NCI-H774 (cell line): ENCODE measurements around the gene ACER1.

Experiments
- DNase-seq: peaks from one replicate; lab custom pipeline; 2025; lab: John Stamatoyannopoulos, UW

The ACER1 gene

GRCh38 chr19:6268382-6268771, 65.0 kb downstream of the ACER1 start:
- no peak for DNase-seq

DNA sequence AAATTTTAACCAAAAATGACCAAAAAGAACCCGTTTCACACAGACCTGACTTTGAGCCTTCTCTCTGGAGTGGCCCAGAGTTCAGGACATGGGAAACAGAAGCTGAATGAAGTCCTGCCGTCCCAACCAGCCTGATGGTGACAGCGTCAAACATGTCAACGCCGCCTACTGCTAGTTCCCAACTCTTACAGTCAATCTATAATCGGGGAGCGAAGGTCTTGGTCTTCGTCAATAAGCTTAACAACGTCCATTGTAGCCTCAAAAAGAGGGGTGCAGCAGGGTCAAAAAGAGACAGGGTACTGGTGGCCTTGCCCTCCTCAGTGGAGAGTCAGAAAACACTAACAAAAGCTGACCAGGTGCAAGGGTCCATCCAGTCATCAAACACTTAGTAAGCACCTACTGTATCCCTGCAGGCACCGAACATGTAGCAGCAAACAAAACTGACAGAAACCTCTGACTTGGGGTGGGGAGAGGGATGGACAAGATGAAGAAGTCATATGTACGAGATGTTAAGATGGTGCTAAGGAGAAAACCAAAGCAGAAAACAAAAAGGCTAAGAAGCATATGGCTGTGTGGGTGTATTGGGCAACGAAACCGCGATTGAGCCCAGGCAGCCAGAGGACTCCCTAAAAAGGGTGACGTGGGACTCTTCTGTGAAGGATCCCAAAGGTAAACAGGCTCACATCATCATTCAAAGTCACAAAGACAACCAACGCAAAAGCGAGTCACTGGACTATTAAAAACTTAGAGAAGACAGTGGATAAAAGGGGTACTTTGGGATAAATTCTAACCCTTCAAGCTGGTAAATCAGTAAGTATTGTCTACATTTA, 65.6 kb downstream of the ACER1 start:
- DNase-seq = no peak

DNA sequence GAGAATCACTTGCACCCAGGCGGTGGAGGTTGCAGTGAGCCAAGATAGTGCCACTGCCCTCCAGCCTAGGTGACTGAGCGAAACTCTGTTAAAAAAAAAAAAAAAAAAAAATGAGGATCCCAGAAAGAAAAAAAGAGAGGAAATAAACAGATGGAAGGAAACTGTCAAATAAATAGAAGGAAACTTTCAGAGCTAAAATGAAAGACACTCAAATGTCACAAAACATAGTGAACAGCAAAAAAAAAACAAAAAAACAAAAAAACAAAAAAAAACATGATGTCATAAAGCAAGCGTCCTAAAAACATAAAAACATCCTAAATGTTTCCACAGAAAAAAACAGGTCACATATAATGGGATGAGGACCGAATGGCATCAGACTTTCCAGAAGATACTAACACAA, 68.6 kb downstream of the ACER1 start:
- DNase-seq = no peak

DNA sequence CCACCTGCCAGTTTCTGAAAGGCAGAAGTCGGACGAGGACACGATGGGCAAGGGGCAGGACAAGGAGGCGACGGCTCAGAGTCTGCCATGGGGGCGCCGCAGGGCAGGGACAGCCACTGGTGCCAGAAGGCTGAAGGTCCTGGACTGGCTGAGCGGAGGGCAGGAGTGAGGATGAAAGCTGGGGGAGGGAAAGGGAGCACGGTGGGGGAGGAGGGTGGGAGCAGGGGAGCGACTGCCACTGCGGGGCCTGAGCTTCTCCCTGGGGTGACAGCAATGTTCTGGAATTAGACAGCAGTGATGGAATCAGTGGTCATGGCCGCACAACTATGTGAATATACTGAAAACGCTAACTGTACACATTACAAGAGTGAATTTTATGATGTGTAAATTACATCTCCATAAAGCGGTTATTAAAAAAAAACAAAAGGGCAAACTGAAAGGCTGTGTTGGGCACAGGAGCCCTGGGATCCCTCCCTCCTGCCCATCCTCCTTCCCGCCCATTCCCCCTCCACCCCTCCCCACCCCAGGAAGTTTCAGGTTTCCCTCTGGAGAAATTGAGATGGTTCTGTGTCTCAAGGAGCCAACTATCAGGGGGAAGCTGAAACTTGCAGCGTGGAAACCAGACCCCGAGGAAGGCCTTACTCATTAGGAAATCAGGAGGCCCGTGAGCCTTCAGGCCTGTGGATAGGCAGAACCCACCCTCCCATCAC, 69.5 kb downstream of the ACER1 start:
- no peak for DNase-seq

DNA sequence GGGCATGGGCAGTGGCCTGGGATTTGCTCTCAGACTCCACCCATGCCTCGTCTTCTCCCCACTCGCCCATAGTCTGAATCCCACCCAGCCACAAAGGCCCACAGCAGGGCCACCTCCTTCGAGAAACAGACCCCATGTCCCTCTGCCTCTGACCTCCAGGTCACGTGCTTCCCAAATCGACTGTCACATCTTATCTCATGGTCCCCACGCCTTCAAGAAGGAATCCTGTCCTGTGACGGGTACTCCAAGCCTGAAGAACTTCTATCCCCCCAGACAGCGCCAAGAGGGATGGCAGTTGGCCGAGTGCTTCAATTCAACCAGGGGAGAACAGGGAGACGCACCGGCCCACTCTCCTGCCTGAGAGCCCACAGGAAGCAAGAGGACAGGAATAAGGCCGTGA, 70.1 kb downstream of the ACER1 start:
- DNase-seq = no peak

- no peak for DNase-seq
These were observed 70.9 kb downstream of the ACER1 start for GRCh38 chr19:6262519-6262918.

DNA sequence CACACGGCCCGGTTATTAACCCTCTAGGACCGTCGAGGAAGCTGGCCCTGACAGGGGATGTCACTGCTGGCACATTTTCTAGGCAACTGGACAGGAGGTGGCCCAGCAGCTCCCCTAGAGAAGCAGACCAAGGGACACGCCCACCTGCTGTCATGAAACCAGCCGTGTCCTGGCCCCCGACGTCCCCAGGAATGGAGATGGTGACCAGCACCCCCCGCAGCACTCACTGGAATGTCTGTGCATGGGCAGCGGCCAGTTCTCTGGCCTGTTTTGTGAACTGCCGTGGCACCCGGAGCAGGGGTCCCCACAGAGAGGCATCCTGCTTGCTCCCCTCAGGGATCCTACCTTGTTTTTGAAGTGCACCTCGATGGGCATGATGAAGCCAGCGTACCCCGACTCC, 71.5 kb downstream of the ACER1 start:
- DNase-seq = no peak

DNA sequence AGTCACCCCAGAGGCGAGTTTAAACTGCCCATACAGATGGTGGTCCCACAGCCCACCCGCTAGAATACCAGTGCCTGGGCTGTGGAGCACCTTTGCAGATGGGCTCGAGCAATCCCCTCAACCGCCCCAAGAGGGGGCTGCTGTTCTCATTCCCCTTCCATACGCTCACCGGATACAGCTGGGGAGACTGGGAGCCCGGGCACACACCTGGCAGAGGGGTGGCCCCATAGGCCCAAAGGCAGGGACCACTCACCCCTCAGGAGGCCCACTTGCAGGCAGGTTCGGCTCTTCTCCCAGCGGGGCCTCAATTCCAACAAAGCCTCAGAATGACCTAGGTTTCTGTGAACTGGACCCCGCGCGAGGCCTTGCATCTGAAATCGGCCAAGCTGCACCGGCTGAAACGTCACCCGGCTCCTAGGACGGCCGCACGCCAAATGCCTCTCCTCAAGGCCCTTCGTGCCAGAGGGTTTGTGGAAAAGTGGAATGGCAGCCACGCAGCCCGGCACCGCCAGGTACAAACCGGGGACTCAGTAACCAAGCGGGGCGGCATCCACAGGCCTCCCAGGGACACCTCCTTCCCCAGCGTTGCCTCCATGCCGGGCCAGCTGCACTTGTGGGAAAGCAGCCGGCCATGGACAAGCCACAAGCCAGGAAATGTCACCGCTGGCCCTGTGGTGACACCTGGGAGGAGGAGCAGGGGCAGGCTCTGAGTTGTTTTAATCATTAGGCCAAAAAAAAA, 72.3 kb downstream of the ACER1 start:
- no peak for DNase-seq

GRCh38 chr19:6260376-6260775, 73.0 kb downstream of the ACER1 start:
- no peak for DNase-seq

- no peak for DNase-seq
These were observed 74.0 kb downstream of the ACER1 start for GRCh38 chr19:6259312-6259861.

DNA sequence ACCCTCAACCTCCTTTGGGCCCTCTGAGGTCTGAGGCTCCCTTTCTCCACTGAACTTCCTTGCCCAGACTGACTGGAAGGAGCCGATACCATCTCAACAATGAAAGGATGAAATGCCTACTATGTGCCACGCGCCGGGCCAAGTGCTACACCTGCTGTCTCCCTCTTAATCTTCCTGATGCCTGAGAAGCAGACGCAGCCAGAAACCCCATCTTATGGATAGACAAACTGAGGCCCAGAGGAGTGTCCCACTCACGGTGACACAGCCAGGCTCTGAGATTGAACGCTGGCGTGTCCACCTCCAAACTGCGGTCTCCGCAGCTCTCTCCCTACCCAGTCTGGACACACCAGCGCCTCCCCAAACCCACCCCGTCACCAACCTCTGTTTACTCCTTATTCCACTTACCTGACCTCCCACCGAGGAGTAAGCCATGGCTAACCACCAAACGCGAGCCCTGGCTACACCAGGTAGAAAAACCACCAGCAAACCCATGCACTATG, 74.5 kb downstream of the ACER1 start:
- DNase-seq = no peak
